AG04449 (cell line): ENCODE data around the gene SGTB.
"Not testable (repeated sequence)": the region's sequence is repeated elsewhere in the genome, so short reads cannot be mapped to it uniquely, and the experiment has no call there.

Experiments used
- CTCF ChIA-PET: fragments of 350-600 bp; formaldehyde crosslinking; extraction: SDS; loops from one replicate; lab custom pipeline; 2021; ENCODE audit warnings: antibody characterized with exemption; lab: Yijun Ruan, JAX
- POLR2A ChIA-PET: fragments of 400-600, 350-600 bp; formaldehyde crosslinking; extraction: SDS; loops from one replicate; lab custom pipeline; 2020; ENCODE audit warnings: antibody characterized with exemption, inconsistent platforms; lab: Yijun Ruan, JAX
- DNase-seq: peaks from one replicate; pipeline ENCODE4 v3.0.0-alpha.2; 2010; ENCODE audit warnings: low read depth, low spot score
- H3K4me3 ChIP-seq: 2 replicates; pipeline ENCODE4 v1.5.1; 2011; ENCODE audit warnings: low read depth, mild to moderate bottlenecking, control low read depth, low read length
- TF ChIP-seq, protein P1 (sequence below): IDR thresholded peaks from one replicate; pipeline ENCODE4 v1.5.1; 2011; ENCODE audit warnings: mild to moderate bottlenecking, moderate library complexity, low read length, control low read depth, inconsistent platforms; ENCODE audit not compliant: insufficient read depth; ENCODE audit errors: missing control alignments

The SGTB gene

DNA sequence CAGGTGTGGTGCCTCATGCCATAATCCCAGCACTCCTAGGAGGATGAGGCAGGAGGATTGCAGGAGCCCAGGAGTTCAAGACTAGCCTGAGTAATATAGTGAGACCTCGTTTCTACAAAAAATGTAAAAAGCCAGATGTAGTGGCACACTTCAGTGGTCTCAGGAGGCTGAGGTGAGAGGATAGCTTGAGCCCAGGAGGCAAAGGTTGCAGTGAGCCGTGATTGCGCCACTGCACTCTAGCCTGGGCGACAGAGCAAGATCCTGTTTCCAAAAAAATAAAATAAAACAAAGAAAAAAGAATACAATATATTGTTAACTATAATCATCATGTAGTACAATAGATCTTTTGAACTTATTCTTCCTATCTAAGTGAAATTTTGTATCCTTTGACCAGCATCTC is 16.4 kb upstream of the SGTB start:
- POLR2A ChIA-PET = no interaction called here
- no peak overlapping the region for H3K4me3 ChIP-seq
- DNase-seq = no peak
- TF ChIP-seq, protein P1, sequence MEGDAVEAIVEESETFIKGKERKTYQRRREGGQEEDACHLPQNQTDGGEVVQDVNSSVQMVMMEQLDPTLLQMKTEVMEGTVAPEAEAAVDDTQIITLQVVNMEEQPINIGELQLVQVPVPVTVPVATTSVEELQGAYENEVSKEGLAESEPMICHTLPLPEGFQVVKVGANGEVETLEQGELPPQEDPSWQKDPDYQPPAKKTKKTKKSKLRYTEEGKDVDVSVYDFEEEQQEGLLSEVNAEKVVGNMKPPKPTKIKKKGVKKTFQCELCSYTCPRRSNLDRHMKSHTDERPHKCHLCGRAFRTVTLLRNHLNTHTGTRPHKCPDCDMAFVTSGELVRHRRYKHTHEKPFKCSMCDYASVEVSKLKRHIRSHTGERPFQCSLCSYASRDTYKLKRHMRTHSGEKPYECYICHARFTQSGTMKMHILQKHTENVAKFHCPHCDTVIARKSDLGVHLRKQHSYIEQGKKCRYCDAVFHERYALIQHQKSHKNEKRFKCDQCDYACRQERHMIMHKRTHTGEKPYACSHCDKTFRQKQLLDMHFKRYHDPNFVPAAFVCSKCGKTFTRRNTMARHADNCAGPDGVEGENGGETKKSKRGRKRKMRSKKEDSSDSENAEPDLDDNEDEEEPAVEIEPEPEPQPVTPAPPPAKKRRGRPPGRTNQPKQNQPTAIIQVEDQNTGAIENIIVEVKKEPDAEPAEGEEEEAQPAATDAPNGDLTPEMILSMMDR = no peak
- CTCF ChIA-PET = no interaction called here

- no peak for DNase-seq
- ChIA-PET POLR2A (no interaction called here), CTCF (no interaction called here)
- no peak overlapping the region for H3K4me3 ChIP-seq
- TF ChIP-seq, protein P1 = no peak
Measured at GRCh38 chr5:65737842-65738241, 15.9 kb upstream of the SGTB start.

GRCh38 chr5:65736011-65736410 is 14.1 kb upstream of the SGTB start:
- CTCF ChIA-PET = no interaction called here
- TF ChIP-seq, protein P1 = no peak
- POLR2A ChIA-PET = no interaction called here
- DNase-seq = no peak
- no peak overlapping the region for H3K4me3 ChIP-seq

GRCh38 chr5:65734921-65735320 is 13.0 kb upstream of the SGTB start:
- H3K4me3 ChIP-seq = no peak overlapping the region
- TF ChIP-seq, protein P1 = no peak
- CTCF ChIA-PET = no interaction called here
- DNase-seq = no peak
- POLR2A ChIA-PET = no interaction called here

- CTCF ChIA-PET, H3K4me3 ChIP-seq, DNase-seq, POLR2A ChIA-PET: not testable (repeated sequence)
Measured at GRCh38 chr5:65734196-65734775, 12.4 kb upstream of the SGTB start.

DNA sequence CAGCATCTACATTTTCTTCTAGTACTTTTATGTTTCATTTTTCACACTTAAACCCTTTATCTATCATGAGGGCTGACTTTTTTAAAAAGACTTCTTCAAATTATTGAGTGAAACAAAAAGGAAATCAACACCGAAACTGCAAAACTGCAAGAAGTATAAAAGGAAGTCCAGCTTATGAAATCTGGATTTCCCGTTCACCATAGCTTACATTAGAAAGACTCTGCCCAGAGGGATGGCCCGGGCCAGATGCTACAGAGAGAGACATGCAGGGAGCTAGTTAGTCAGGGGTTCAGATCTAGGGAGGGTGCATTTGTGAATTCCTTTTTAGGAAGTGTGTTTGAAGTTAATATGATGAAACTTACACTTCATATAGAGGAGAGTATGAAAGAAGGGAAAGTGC is 10.1 kb upstream of the SGTB start:
- CTCF ChIA-PET, H3K4me3 ChIP-seq, POLR2A ChIA-PET, DNase-seq: not testable (repeated sequence)

DNA sequence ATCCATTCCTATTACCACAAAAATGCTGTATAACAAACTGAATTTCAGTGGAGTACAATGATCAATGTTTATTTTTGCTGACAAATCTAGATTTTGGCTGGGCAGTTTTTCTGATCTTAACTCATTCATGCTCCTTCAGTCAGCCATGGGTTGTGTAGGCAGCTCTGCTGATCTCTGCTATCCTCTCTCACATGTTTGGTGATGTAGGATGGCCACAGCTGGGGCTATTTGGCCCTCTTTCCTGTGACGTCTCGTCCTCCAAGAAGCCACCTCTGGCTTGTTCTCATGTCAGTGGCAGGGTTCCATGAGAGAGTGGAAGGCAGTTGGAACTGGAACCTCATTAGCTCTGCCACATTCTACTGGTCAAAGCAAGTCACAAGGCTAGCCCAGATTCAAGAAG is 9.0 kb upstream of the SGTB start:
- no peak overlapping the region for H3K4me3 ChIP-seq
- POLR2A ChIA-PET = no interaction called here
- no peak for DNase-seq
- CTCF ChIA-PET = no interaction called here
- TF ChIP-seq, protein P1 = no peak
